Erythroblast (primary cell): ENCODE data around the gene SIGLEC9.

ENCODE experiments used
- GATA1 ChIP-seq: IDR thresholded peaks from 2 replicates; pipeline ENCODE4 v1.6.1; 2011; ENCODE audit warnings: low read depth, mild to moderate bottlenecking, control low read depth, low read length, moderate library complexity
- POLR2A ChIP-seq: IDR thresholded peaks from 2 replicates; pipeline ENCODE4 v1.6.1; 2011; ENCODE audit warnings: mild to moderate bottlenecking, low read length

- no peak for TF ChIP-seq POLR2A
- TF ChIP-seq GATA1: no peak
These were observed 7.3 kb downstream of the SIGLEC9 start for GRCh38 chr19:51131780-51132680.
